Eye (tissue), 1 donor: ENCODE measurements around the gene VSIG10L.

ENCODE experiments used
- DNase-seq: peaks from one replicate; pipeline ENCODE4 v3.0.0-alpha.2; 2015

VSIG10L gene

DNA sequence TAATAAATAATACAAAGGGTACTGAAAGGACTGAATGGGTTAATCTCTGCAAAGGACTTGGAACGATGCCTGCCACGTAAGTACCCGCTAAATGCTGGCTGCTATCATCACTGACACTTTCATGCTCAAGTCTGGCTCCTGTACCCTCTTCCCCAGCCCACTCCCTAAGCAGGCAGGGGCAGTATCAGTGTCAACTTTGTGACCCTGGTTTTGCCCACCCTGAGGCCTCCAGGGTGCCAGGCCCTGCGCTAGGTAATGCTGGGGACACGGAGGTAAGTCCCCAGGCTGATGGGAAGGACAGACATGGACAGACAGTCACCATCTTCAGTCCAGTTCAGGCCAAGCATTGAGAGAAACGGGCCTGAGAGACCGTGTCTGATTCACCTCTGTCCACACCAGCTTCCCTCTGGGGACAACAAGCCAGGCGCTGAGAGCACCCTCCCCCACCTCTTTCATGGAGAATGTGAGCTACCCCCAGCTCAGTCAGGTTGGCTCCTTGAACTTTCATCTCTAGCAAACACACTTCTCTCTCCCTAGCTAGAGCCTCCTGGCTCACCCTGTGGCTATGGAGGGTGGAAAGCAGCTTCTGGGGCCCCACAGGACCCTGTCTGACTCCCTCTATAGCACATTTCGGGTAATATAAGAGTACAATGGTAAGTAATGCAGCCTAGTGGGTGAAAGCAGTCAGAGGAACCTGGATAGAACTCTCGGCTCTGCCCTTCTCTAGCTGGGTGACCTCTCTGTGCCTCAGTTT, 23.4 kb upstream of the VSIG10L start:
- DNase-seq, result peak; percentile 54

GRCh38 chr19:51364200-51365106, 22.5 kb upstream of the VSIG10L start:
- DNase-seq, result no peak

DNA sequence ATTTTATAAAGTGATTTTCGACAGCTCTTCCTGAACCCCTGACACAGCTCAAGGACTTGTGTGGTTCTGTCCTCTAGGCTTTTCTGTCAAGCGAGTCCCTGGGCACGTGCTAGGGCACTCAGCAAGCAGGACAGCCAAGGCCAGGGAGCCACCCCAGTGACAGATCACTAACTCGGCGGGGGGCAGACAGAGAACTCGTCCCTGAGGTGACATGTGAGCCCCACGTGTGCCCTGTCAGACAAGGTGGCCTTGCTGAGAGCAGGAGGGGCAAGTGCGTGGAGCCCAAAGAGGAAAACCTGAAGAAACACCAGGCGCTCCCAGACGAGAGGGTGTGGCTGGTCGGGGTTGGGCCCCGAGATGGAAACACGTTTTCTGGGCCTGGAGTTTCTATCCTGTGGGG, 19.3 kb upstream of the VSIG10L start:
- DNase-seq, result no peak

GRCh38 chr19:51359294-51359693, 17.4 kb upstream of the VSIG10L start:
- DNase-seq, result peak; percentile 16

- no peak for DNase-seq
Measured at GRCh38 chr19:51357952-51358351, 16.0 kb upstream of the VSIG10L start.

- no peak for DNase-seq
Measured at GRCh38 chr19:51356159-51356801, 14.3 kb upstream of the VSIG10L start.

DNA sequence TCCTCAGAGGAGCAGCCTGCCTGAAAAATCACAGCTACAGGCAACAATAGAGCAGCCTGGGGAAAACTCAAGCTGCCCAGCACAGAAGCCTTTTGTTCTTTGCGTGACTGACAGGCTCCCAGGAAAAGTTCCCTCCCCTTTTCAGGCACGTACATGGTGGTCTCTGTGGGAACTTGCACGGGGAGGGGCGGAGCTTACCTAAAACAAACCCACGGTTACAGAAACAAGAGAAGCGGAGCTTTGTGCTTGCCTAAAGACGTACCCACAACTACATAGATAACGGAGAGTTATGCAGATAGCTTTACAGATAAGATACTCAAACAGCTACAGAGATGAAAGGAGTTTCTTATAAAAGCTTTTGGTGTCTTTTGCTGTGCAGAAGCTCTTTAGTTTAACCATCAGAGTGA, 12.8 kb upstream of the VSIG10L start:
- peak; percentile 96 for DNase-seq

DNA sequence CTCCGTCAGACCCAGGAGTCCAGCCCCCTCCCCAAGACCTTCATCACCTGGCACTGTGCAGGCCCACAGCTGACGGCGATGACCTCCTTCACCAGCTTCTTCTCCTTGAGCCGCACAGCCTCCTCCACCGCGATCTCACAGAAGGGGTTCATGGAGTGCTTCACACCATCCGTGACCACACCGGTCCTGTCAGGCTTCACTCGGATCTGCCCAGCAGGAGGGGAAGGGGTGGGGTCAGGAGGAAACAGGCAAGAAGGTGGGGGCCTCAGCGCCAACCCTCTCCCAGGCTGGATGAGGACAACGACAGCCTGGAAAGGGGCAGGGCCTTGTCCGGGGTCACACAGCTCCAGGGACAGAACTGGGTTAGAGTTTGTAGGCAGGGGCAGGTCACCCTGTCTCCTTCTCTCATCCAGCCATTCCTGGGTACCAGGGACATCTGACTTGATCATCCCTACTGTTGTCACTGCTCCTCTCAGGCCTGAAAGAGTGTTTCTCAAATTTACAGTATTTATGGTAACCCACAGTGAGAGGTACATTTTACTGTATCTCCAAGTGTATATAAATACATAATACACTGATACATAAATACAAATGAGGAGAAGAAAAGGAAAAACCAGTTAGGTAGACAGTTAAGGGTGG, 12.3 kb upstream of the VSIG10L start:
- peak; percentile 90 for DNase-seq

DNA sequence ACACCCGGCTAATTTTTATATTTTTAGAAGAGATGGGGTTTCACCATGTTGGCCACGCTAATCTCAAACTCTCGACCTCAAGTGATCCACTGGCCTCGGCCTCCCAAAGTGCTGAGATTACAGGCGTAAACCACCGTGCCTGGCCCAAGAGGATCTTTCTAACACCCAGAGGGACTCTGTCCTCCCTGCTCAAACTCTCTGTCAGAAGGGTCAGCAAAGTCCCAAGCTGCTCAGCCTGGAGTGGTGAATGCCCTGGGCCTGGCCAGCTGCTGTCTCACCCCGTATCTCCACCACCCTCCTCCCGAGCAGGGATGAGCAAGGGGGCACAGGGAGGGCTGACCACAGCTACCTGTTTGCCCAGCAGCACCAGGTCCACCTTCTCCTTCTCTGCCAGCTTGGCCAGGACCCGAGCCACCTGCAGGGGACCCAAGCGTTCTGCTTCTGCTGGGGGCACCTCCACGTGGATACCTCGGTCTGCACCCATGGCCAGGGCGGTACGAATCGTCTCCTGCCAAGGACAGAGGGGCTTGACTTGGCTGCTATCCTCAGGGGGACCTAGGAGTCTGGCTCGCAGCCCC, 10.9 kb upstream of the VSIG10L start:
- no peak for DNase-seq

- no peak for DNase-seq
Measured at GRCh38 chr19:51351266-51351990, 9.5 kb upstream of the VSIG10L start.

- DNase-seq, result no peak
Measured at GRCh38 chr19:51347209-51347928, 5.4 kb upstream of the VSIG10L start.

DNA sequence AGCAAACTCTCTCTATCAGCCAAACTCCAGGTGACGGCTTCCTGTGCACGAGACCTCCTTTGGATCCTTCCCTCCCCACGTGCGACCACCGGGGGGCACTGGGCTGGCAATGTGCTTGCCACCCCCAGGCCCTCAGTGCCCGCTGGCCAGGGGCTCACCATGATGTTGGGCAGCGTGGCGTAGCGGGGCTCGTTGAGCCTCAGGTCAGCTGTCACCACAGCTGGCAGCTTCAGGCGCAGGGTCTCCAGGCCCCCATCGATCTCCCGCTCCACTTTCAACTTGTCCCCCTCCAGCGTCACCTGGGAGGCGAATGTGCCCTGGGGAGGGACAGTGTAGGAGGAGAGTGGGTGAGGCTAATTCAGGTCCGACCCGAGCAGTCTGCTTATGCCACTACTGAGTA, 4.8 kb upstream of the VSIG10L start:
- no peak for DNase-seq

- DNase-seq, result no peak
Measured at GRCh38 chr19:51345076-51345620, 3.2 kb upstream of the VSIG10L start.

DNA sequence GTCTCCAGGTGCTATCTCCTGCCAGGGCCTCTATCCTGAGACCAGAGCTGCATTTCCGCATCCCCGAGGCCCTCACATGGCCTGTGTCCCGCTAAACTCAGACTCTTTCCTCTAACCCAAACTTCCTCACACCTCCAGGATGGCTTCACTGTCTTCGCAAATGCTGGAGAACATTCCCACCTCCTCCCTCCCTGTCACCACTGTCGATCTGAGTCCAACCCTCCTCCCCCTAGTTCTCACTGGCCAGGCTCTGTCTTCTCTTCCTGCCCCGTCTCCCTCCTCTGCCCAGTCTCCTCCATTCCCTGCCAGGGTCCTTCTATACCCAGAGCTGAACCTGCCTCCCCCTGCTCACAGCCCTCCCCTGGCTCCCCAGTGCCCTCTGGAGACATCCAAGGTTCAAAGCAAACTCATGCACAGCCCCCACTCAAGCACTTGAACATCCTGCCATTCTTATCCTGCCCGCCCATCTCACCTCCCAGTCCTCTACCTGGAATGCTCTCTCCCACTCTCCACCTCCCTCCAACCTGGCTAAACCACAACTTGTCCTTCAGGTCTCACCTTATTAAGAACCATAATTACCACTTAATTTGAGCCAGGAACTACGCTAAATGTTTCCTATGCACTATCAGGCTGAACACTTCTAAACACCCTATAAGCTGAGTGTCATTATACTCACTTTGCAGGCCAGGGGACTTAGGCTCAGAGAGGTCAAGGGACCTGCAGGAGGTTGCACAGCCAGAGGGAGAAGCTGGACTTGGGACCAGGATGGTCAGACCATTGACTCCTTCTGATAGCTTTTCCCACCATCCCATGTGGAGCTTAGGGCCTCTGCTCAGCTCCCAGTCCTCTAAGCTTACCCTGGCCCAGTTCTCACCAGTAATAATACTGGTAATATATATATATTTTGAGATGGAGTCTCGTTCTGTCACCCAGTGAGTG, 961 bp upstream of the VSIG10L start:
- no peak for DNase-seq

GRCh38 chr19:51341066-51341465, 873 bp downstream of the VSIG10L start:
- no peak for DNase-seq

DNA sequence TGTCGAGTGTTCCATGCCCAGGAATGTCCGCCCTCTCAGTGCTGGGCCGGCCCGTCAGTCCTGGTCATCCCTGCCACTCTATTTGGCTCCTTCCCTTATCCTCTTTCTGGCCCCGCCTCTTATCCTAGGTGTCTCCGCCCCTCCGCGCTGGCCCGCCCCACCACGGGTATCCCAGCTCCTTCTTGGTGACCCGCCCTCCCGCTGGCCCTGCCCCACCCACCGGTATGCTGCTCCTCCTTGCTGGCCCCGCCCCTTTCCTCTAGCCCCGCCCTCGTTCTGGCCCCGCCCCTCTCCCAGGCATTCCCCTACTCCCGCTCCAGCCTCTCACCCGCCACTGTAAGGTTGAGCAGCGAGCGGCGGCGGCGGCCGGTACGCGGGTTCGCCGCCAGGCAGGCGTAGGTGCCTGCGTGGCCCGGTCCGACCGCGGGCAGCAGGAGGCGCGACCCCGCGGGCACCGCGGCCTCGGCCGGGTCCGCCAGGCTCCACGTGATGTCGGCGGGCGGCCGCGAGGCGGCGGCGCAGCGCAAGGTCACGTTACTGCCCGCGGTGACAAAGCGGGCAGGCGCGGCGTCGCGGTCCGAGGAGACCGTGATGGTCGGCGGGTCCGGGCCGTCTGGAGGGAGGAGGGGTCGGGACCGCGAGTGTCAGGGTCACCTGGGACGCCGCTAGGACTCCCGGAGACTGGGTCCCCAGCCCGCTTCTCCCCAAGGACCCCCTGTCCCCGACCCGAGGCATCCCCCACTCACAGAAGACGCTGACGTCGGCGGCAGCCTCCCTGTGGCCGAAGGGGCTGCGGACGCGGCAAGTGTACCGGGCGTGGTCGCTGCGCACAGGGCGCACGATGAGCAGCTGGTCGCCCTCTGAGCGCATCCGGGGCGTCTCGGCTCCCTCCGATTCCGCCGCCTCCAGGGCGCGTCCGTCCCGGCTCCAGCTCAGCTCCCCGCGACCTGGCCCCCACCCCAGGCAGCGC, 2.0 kb downstream of the VSIG10L start:
- DNase-seq, result peak; percentile 97

DNA sequence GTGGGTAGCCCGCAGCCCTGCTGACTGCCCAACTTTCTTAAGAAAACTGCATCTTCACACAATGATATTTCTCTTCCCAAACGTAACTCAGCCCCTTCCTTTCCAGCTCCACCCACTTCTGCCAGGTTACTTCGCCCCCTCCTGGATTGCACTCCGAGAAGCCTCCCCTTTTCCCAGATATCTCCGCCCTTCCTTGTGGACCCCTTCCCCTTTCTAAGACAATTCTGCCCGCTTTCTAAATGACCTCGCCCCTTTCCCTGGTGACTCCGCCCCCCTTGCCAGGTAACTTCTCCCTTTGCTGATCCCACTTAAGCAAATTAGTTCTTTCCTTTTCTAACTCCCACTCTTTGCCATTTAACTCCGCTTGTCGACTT, 2.6 kb downstream of the VSIG10L start:
- DNase-seq, result no peak

- DNase-seq, result peak; percentile 95
Measured at GRCh38 chr19:51338563-51339312, 3.2 kb downstream of the VSIG10L start.
